Measurements from ENCODE around the gene MFNG. TPM values are rescaled to one million over a fixed set of nuclear protein-coding genes. Genes with fewer than 3 reads are reported as not detected.

MFNG gene
- polyA plus RNA-seq, 1 experiment = 0.06 TPM

DNA sequence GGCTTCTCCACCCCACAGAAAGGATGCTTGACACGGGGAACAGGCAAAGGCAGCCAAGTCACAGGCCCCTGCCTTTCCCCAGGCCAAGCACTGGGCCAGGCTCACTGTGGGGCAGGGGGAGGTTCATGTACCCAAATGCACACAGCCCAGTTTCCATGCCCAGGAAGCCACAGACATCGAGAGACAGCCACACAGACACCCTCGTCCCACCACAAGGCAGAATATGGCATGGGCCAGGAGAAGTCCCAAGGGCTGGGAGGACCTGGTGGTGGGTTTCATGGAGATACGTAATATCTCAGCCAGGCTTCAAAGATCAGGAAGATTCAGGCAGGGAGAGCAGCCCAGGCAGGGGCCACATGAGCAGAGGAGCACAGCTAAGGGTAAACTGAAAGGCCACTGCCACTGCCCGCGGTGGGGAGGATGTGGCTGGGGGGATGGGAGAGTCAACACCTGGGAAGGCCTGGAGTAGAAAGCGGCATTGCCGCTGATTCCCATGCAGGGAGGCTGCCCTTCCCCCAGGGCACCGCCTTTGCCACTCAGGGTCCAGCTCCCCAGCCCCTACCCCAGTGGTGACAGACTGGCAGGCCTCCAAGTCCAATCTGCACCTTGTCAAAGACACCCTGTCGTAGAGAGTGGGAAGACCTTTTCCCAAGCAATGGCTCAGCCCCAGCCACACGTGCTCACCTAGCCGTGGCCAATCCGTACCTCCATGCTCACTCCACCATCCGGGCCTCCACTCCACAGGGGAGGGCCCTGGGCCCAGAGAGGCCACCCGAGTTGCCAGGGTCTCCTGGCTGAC lies 2.4 kb upstream of the MFNG start:
- H3K4me3 ChIP-seq (ENCODE audit: low read depth, low read length) = no peak overlapping the region
- CTCF ChIA-PET = no interaction called here
- H3K27ac ChIP-seq (ENCODE audit: low read depth, low read length) = no peak overlapping the region
- TF ChIP-seq, protein P1, sequence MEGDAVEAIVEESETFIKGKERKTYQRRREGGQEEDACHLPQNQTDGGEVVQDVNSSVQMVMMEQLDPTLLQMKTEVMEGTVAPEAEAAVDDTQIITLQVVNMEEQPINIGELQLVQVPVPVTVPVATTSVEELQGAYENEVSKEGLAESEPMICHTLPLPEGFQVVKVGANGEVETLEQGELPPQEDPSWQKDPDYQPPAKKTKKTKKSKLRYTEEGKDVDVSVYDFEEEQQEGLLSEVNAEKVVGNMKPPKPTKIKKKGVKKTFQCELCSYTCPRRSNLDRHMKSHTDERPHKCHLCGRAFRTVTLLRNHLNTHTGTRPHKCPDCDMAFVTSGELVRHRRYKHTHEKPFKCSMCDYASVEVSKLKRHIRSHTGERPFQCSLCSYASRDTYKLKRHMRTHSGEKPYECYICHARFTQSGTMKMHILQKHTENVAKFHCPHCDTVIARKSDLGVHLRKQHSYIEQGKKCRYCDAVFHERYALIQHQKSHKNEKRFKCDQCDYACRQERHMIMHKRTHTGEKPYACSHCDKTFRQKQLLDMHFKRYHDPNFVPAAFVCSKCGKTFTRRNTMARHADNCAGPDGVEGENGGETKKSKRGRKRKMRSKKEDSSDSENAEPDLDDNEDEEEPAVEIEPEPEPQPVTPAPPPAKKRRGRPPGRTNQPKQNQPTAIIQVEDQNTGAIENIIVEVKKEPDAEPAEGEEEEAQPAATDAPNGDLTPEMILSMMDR (IDR thresholded peaks at IDR 0.05; ENCODE audit: low read depth, low read length) = no peak
- POLR2A ChIA-PET = no interaction called here
- no peak for DNase-seq (ENCODE audit: low read depth, low spot score)
- H3K9me3 ChIP-seq (ENCODE audit: control insufficient read depth, insufficient read depth, low read length) = no peaks in the 10 kb centered on the region; the same call in 1 of the 2 replicates
- peaks cover 2% of the 10 kb centered on the region for H3K27me3 ChIP-seq (ENCODE audit: control insufficient read depth, insufficient read depth, low read length)

DNA sequence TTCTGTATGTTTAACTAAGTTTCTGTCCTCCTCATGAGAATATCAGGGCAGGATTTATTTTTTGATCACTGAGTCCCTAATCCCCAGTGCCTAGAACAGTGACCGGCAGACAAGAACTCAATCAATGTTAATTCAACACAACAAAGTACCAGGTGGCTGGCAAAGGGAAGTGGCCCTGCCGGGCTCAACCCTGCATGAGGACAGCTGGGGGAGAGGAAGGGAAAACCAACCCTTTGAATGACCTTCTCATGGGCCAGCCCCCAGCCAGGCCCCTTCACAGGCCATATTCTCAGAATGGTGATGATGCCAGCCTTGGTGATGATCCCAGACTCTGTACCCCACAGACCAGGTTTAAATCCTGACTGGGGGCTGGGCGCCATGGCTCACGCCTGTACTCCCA lies 1.4 kb upstream of the MFNG start:
- no peak for DNase-seq (ENCODE audit: low read depth, low spot score)
- Histone ChIP-seq H3K9me3 (ENCODE audit: control insufficient read depth, insufficient read depth, low read length) (no peaks in the 10 kb centered on the region; the same call in 1 of the 2 replicates), H3K27me3 (ENCODE audit: control insufficient read depth, insufficient read depth, low read length) (peaks cover 2% of the 10 kb centered on the region), H3K4me3 (ENCODE audit: low read depth, low read length) (no peak overlapping the region), H3K27ac (ENCODE audit: low read depth, low read length) (no peak overlapping the region)
- TF ChIP-seq, protein P1 (IDR thresholded peaks at IDR 0.05; ENCODE audit: low read depth, low read length) = no peak
- POLR2A ChIA-PET = no interaction called here
- CTCF ChIA-PET = no interaction called here

DNA sequence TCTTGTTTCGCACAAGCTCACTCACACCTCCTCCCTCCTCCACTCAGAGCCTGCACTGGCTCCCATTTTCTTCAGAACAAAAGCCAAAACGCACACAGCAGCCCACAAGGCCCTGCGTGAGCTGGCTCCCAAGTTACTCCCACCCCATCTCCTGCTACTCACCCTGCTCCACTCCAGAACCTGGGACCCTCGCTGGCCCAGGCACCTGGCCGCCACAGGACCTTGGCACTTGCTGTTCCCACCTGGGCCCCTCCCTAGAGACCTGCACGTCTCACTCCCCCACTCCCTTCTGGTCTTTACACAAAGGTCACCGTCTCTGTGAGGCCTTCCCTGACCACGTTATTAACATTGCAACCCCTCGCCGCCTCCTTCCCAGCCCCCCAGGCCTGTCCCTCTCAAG lies 945 bp upstream of the MFNG start:
- Histone ChIP-seq H3K9me3 (ENCODE audit: control insufficient read depth, insufficient read depth, low read length) (no peaks in the 10 kb centered on the region; the same call in 1 of the 2 replicates), H3K27me3 (ENCODE audit: control insufficient read depth, insufficient read depth, low read length) (peaks cover 2% of the 10 kb centered on the region), H3K4me3 (ENCODE audit: low read depth, low read length) (no peak overlapping the region), H3K27ac (ENCODE audit: low read depth, low read length) (no peak overlapping the region)
- ChIA-PET POLR2A (no interaction called here), CTCF (interaction anchor here (1.0 to 1.1 kb wide), 2 partner anchors 8 to 14 kb away, joined by 3 to 4 read pairs; no protein-coding TSS in a partner anchor)
- DNase-seq (ENCODE audit: low read depth, low spot score) = no peak
- TF ChIP-seq, protein P1 (IDR thresholded peaks at IDR 0.05; ENCODE audit: low read depth, low read length) = no peak

DNA sequence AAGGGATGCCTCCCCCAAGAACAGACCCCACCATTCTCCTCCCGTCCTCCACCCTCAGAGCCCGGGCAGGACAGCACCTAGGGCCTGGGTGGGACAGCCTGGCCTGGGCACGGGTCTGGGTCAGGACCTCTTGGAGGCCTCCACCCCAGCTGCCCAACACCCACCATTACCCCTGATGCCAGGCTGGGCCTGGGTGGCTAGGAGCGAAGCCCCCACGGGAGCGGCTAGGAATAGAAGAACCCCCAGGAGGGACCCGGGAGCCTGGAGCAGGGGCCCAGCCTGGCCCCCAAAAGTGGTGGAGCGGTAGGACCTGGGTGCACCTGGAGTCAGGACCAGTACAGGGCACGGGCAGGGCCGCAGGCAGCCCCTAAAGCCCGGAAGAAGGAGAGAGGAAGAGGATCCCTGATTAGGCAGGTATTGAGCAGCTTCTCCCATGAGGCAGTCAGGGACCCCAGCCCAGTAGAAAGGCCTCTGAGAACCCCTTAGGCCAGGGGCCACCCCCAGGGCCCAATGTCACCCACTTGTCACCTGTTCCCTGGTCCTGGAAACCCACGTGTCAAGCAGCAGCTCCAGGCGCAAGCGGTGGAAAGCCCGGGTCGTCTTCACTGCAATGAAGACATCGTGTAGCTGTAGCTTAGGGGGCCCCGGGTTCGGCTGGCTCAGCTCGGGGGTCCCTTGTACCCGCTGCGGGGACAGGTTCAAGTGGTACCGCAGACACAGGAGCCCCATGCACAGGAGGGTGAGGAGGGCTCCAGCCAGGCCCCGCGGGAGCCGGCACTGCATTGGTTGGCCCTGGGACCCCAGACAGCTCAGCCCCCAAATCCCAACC lies 575 bp downstream of the MFNG start:
- Histone ChIP-seq H3K4me3 (ENCODE audit: low read depth, low read length) (no peak overlapping the region), H3K27ac (ENCODE audit: low read depth, low read length) (no peak overlapping the region), H3K9me3 (ENCODE audit: control insufficient read depth, insufficient read depth, low read length) (no peaks in the 10 kb centered on the region; the same call in 1 of the 2 replicates), H3K27me3 (ENCODE audit: control insufficient read depth, insufficient read depth, low read length) (peaks cover 6% of the 10 kb centered on the region)
- ChIA-PET CTCF (interaction anchor here (1.0 kb wide), 2 partner anchors 13 to 14 kb away, joined by 3 to 4 read pairs; no protein-coding TSS in a partner anchor), POLR2A (interaction anchor here (0.6 kb wide), 1 partner anchor 25 kb away, joined by 4 read pairs; no protein-coding TSS in a partner anchor)
- no peak for DNase-seq (ENCODE audit: low read depth, low spot score)
- TF ChIP-seq, protein P1 (IDR thresholded peaks at IDR 0.05; ENCODE audit: low read depth, low read length) = no peak

Measured in AG04450 (cell line).